ENCODE results near the gene UAP1.

UAP1 gene

GRCh38 chr1:162619076-162619475 lies 57.6 kb downstream of the UAP1 start:
- no peak for DNase-seq

- no peak for DNase-seq
Observed at GRCh38 chr1:162621256-162621655, 59.7 kb downstream of the UAP1 start.

GRCh38 chr1:162625679-162626078 lies 64.2 kb downstream of the UAP1 start:
- DNase-seq, result no peak

GRCh38 chr1:162626094-162626493 lies 64.6 kb downstream of the UAP1 start:
- DNase-seq, result no peak

GRCh38 chr1:162626761-162627160 lies 65.2 kb downstream of the UAP1 start:
- no peak for DNase-seq

GRCh38 chr1:162627662-162628296 lies 66.3 kb downstream of the UAP1 start:
- peak; percentile 74 for DNase-seq

- DNase-seq, result no peak
Observed at GRCh38 chr1:162629077-162629627, 67.6 kb downstream of the UAP1 start.

- no peak for DNase-seq
Observed at GRCh38 chr1:162629651-162630050, 68.1 kb downstream of the UAP1 start.

- DNase-seq, result peak; percentile 11
Observed at GRCh38 chr1:162631546-162632191, 70.1 kb downstream of the UAP1 start.

GRCh38 chr1:162632217-162632666 lies 70.7 kb downstream of the UAP1 start, which contains the start of gene DDR2:
Gene DDR2 (plus strand): TSS chr1:162632464. CDS start chr1:162719064, 86,600 bp downstream.
- peak; percentile 62 for DNase-seq

GRCh38 chr1:162632698-162633080 lies 71.2 kb downstream of the UAP1 start:
- no peak for DNase-seq

GRCh38 chr1:162633081-162633762 lies 71.7 kb downstream of the UAP1 start:
- no peak for DNase-seq

GRCh38 chr1:162635418-162635817 lies 73.9 kb downstream of the UAP1 start:
- DNase-seq, result no peak

- DNase-seq, result no peak
Observed at GRCh38 chr1:162639718-162640117, 78.2 kb downstream of the UAP1 start.

- DNase-seq, result no peak
Observed at GRCh38 chr1:162641114-162641513, 79.6 kb downstream of the UAP1 start.

GRCh38 chr1:162644986-162645314 lies 83.4 kb downstream of the UAP1 start:
- DNase-seq, result no peak

- DNase-seq, result no peak
Observed at GRCh38 chr1:162645666-162646065, 84.1 kb downstream of the UAP1 start.

- DNase-seq, result no peak
Observed at GRCh38 chr1:162649583-162649982, 88.1 kb downstream of the UAP1 start.
